ENCODE results near the gene OBP2A.
A peak's percentile ranks its signal among the peaks of the same experiment; 100 is the strongest.
"Not testable (repeated sequence)": the region's sequence is repeated elsewhere in the genome, so short reads cannot be mapped to it uniquely, and the experiment has no call there.

Gene OBP2A

DNA sequence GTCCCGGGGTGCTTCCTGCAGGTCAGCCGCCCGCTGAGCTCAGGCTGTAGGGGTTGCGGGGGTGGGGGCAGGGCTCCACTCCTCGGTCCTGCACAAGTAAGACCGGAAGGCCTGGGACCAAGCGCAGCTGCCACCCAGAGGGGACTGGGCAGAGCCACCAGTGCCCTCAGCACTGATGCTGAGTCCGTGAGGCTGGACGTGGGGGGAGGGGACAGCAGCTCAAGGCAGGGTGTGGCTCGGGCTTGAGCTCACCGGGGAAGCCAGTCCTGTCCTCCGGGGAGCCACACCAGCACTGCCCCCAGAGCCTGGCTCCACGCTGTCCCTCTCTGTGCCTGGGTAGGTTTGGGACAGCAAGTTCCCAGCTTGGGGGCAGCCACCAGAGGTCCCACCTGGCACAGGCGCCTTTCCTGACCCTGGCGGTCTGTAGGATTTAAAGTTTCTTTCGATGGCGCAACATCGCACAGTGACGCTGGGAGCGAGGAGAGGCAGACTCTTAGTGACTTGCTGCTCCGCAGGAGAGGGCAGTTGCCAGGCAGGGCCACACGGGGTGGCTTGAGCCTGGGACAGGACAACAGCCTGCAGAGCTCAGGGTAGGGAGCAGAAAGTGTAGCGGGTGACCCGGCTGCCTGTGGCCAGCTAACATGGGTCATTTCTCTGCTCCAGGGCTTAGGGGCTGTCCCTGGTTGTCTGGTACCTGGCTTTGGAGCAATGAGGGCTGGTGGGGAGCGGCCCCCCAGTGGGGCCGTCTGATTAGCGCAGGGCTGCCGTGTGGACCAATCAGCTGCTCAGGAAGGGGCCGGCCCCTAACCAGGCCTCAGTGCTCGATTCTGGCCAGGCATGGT lies 19.0 kb upstream of the OBP2A start:
- no peak for DNase-seq (ENCODE audit: low read depth)

- DNase-seq (ENCODE audit: low read depth), result not testable (repeated sequence)
Observed at GRCh38 chr9:135528842-135529435, 17.0 kb upstream of the OBP2A start.

DNA sequence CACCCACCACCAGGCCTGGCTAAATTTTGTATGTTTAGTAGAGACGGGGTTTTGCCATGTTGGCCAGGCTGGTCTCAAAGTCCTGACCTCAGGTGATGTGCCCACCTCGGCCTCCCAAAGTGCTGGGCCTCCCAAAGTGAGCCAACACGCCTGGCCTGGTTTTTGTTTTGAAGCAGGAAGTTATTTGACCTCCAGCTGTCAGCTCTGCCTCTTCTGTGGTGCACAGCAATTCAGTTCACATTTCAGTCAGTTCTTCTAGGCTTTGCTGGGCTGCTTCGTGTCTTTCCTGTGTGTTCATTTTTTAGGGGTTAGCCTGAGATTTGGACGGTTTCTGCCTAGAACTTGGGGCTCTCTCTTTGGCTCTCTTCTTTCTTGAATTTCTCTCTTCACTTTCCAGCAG lies 15.8 kb upstream of the OBP2A start:
- no peak for DNase-seq (ENCODE audit: low read depth)

GRCh38 chr9:135531096-135531495 lies 14.8 kb upstream of the OBP2A start:
- no peak for DNase-seq (ENCODE audit: low read depth)

GRCh38 chr9:135533113-135533512 lies 12.8 kb upstream of the OBP2A start:
- DNase-seq (ENCODE audit: low read depth), result no peak

DNA sequence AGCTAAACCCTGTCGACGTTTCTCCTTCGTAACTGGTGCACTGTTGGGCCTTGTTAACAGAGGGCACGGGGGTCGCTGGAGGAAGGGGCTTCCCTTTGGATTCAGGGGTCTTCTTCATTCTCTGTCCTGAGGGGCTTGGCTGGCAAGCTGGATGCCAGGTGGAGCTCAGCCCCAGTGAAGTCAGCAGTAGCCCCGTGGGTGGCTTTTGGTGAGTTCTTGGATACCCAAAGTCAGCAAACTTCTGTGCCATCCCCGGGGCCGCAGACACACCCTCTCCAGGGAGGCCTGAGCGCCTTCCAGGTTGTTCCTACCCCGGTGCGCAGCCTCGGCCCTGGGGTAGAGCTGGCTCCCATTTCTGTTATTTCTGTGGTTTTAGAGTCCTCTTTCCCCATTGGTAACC lies 12.3 kb upstream of the OBP2A start:
- DNase-seq (ENCODE audit: low read depth), result no peak

- DNase-seq (ENCODE audit: low read depth), result not testable (repeated sequence)
Observed at GRCh38 chr9:135534192-135534711, 11.7 kb upstream of the OBP2A start.

DNA sequence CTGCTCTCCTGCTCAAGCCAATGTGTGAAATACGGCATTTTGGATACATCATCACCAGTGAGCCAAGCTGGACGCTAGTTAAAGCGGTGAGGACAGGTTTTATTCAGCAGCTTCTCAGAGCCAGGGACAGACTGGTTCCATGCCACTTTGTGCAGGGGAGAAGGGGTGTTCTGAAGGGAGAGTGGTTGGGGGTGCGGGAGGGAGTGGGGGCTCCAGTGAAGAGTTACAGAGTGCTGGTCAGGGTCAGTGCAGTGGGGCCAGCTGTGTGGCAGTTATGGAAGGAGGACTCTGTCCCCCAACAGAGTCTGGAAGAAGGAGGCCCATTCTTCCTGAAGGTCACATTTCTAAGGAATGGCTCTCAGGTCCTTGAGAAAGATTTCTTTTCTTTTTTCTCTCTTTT lies 11.1 kb upstream of the OBP2A start:
- not testable (repeated sequence) for DNase-seq (ENCODE audit: low read depth)

DNA sequence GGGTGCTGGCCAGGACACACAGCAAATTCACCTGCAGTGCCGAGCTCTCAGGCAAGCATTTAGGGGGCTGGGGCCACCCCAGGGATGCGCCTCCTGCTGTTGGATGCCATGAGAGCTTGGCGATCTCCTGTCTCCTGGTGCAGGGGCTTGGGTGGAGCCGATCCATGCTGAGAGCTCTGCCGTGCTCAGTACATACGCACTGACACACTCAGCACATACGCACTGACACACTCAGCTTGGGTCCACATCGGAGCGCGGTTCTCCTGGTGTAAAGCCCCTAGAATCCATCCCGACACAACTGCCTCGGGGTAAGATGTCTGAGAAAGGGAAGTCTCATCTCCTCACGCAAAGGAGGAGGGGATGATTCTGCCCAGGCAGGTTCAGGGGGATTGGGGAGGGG lies 10.3 kb upstream of the OBP2A start:
- not testable (repeated sequence) for DNase-seq (ENCODE audit: low read depth)

GRCh38 chr9:135536216-135536615 lies 9.7 kb upstream of the OBP2A start:
- DNase-seq (ENCODE audit: low read depth), result peak; percentile 33

DNA sequence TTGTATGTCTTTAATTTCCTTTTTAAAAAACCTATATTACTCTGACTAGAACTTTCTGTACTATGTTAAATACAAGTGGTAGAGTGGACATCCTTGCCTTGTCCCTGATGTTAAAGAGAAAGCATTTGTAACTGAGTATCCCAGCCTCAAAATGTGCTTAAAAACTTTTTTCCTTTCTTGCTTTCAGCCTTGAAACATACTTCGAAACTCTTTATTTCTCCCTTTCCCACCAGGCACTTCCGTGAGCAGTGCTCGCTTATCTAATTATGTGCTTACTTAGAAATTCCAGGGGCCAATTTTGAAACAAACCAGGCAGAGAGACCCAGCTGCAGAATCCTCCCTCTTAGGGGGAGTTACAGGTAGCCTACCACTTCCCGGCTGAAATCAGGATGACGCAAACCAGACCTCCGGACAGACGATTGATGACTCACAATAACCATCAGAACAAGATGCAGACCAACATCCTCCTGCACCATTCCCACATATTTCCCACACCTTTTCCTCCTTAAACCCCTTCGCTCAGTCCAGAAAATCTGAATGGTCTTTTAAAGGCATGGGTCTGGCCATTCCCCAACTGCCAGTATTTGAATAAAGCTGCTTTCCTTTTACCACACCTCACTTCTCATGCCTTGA lies 2.5 kb upstream of the OBP2A start:
- not testable (repeated sequence) for DNase-seq (ENCODE audit: low read depth)

DNA sequence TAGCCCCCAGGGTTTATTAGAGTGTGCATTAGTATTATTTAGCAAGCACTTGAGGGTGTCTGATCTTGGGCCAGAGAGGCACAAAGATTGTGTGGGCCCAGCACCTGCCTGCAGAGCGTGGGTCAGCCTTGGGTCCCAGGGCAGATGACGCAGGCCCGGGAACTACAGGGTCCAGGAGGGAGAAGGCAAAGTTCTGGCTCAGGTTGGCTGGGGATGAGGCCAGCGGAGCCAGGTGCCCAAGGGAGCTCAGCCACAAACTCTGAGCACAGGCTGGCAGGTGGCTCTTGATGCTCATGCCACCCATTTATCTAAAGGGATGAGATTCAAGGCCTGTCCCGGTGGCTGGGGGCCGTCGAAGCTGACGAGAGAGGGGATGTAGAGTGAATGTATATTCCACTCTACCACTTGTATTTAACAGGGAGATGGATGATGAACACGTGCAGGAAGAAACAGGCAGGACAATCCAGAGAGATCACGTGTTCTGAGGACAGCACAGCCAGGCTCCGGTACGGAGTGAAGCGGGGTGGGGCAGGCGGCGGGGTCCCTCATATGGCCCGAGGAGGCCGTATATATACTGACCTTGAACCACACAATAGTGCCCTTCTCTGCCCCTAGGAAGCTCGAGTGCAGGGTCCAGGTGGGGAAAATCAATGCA lies 818 bp upstream of the OBP2A start:
- DNase-seq (ENCODE audit: low read depth), result no peak

GRCh38 chr9:135546792-135547617 lies 1.1 kb downstream of the OBP2A start:
- not testable (repeated sequence) for DNase-seq (ENCODE audit: low read depth)

GRCh38 chr9:135547756-135548736 lies 2.1 kb downstream of the OBP2A start:
- no peak for DNase-seq (ENCODE audit: low read depth)

DNA sequence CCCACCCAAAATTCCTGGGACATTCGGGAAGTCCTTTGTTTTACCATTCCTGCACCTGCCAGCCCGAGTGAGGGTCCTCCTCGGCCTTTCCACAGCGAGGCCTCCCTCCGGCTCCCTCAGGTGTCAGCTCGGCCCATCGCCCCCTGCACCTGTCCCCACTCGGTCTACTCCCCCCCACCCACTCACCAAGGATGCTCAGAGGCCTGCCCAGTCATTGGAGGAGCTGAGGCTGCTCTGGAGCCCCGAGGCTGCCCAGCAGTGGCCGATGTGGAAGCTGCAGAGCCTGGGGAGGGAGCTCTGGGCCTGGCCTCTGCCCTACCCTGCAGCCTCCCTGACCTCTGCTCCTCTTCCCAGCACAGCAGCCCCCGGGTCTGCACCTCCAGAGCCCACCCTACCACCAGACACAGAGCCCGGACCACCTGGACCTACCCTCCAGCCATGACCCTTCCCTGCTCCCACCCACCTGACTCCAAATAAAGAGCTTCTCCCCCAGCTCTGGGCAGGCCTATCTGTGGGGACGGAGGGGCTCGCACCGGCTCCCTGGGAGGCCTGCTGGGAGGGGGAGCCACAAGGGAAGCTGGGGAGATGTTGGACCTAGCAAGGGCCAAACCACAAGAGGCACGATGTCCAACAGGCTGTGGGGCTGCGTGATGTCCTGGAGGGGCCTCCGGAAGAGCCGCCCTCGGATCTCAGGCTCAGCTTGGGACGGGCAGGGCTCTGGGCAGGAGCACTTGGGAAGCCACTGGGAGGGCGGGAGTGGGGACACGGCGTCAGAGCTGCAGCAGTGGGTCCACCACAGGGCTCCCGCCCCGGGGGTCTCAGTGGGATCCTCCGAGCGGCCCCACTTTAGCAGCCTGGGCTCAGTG lies 3.8 kb downstream of the OBP2A start:
- DNase-seq (ENCODE audit: low read depth), result not testable (repeated sequence)

GRCh38 chr9:135550344-135550918 lies 4.5 kb downstream of the OBP2A start:
- no peak for DNase-seq (ENCODE audit: low read depth)

DNA sequence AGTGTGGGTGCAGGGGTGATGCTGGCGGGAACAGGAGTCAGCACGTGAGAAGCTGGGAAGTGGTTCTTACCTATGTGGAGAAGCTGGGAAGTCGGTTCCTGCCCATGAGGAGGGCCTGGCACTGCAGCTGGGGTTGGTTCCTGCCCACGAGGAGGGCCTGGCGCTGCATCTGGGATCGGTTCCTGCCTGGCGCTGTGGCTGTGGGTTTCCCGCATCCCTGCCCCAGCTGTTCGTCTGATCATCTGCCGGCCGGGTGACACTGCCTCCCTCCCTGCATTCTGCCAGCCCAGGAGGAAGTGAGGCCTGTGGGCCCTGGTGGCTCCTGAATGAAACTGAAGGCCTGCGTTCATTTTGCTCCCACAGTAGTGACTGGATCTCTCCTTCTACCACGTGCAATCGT lies 5.1 kb downstream of the OBP2A start:
- DNase-seq (ENCODE audit: low read depth), result no peak

GRCh38 chr9:135551456-135551855 lies 5.5 kb downstream of the OBP2A start:
- no peak for DNase-seq (ENCODE audit: low read depth)
